Neural cell (in vitro differentiated cells): ENCODE data around the gene CES5A. TPM values are rescaled to one million over a fixed set of nuclear protein-coding genes. Genes with fewer than 3 reads are reported as not detected.

ENCODE experiments used
- H2AFZ ChIP-seq: fragments of 200-600, 300-800 bp; sonication (generic), shearing (Covaris generic); 2 replicates; pipeline ENCODE4 v1.6.0; 2014; ENCODE audit warnings: low read depth, mild to moderate bottlenecking, antibody characterized with exemption, low read length, moderate library complexity
- H3F3A ChIP-seq: fragments of 200-600 bp; shearing (Covaris generic); 2 replicates; pipeline ENCODE4 v1.6.1; 2016; ENCODE audit warnings: mild to moderate bottlenecking, moderate library complexity, mixed read lengths, antibody characterized with exemption, low read length; ENCODE audit not compliant: insufficient read depth, poor library complexity, severe bottlenecking
- H3K27ac ChIP-seq: fragments of 200-600, 300-800 bp; sonication (generic), shearing (Covaris generic); 2 replicates; pipeline ENCODE4 v1.5.1; 2014; ENCODE audit warnings: mild to moderate bottlenecking, low read length, moderate library complexity
- H3K27me3 ChIP-seq: fragments of 300-800, 200-600 bp; sonication (generic), shearing (Covaris generic); 2 replicates; pipeline ENCODE4 v1.6.0; 2014; ENCODE audit warnings: mild to moderate bottlenecking, low read depth, low read length, moderate library complexity; ENCODE audit not compliant: insufficient read depth
- H3K36me3 ChIP-seq: fragments of 300-800, 200-600 bp; sonication (generic), shearing (Covaris generic); 2 replicates; pipeline ENCODE4 v1.5.1; 2014; ENCODE audit warnings: mild to moderate bottlenecking, antibody characterized with exemption, low read length, moderate library complexity; ENCODE audit not compliant: insufficient read depth
- H3K4me2 ChIP-seq: fragments of 300-800, 200-600 bp; sonication (generic), shearing (Covaris generic); 2 replicates; pipeline ENCODE4 v1.6.0; 2014; ENCODE audit warnings: mild to moderate bottlenecking, low read length
- H3K4me3 ChIP-seq: fragments of 300-800, 200-600 bp; sonication (generic), shearing (Covaris generic); 2 replicates; pipeline ENCODE4 v1.5.1; 2014; ENCODE audit warnings: mild to moderate bottlenecking, low read length, moderate library complexity
- H3K79me2 ChIP-seq: fragments of 200-600 bp; shearing (Covaris generic); replicated peaks from 2 replicates; pipeline ENCODE4 v1.6.0; 2014; ENCODE audit warnings: mild to moderate bottlenecking, low read length, moderate library complexity; ENCODE audit not compliant: insufficient read depth
- H3K9ac ChIP-seq: fragments of 300-800, 200-600 bp; sonication (generic), shearing (Covaris generic); 2 replicates; pipeline ENCODE4 v1.6.1; 2016; ENCODE audit warnings: mild to moderate bottlenecking, low read length, mixed read lengths
- H3K9me2 ChIP-seq: fragments of 200-600 bp; shearing (Covaris generic); 2 replicates; pipeline ENCODE4 v1.6.1; 2016; ENCODE audit warnings: mild to moderate bottlenecking, low read length, mixed read lengths; ENCODE audit not compliant: insufficient read depth
- H3K9me3 ChIP-seq: fragments of 200-600, 300-800 bp; sonication (generic), shearing (Covaris generic); 2 replicates; pipeline ENCODE4 v1.6.1; 2016; ENCODE audit warnings: mild to moderate bottlenecking, mixed run types, low read length, moderate library complexity, mixed read lengths
- H4K20me1 ChIP-seq: fragments of 200-600 bp; shearing (Covaris generic); 2 replicates; pipeline ENCODE4 v1.6.1; 2016; ENCODE audit warnings: mild to moderate bottlenecking, mixed run types; ENCODE audit not compliant: insufficient read depth
- EP300 ChIP-seq: fragments of 450-650 bp; conservative IDR thresholded peaks from 2 replicates; pipeline ENCODE4 v1.6.1; 2014; ENCODE audit warnings: antibody characterized with exemption, mild to moderate bottlenecking, moderate library complexity; ENCODE audit not compliant: poor library complexity, severe bottlenecking
- EZH2 ChIP-seq: fragments of 200-600, 300-800 bp; shearing (Covaris generic), sonication (generic); IDR thresholded peaks from 2 replicates; pipeline ENCODE4 v1.6.1; 2014; ENCODE audit warnings: antibody characterized with exemption, low read length, borderline replicate concordance, mild to moderate bottlenecking; ENCODE audit not compliant: insufficient read depth, poor library complexity, severe bottlenecking
- MXI1 ChIP-seq: fragments of 450-650 bp; conservative IDR thresholded peaks from 2 replicates; pipeline ENCODE4 v1.6.1; 2014; ENCODE audit warnings: antibody characterized with exemption, mild to moderate bottlenecking; ENCODE audit not compliant: poor library complexity, severe bottlenecking
- POLR2AphosphoS5 ChIP-seq: IDR thresholded peaks from 2 replicates; pipeline ENCODE4 v1.6.1; 2012
- RAD21 ChIP-seq: fragments of 450-650 bp; conservative IDR thresholded peaks from 2 replicates; pipeline ENCODE4 v1.6.1; 2014; ENCODE audit warnings: antibody characterized with exemption, mild to moderate bottlenecking, moderate library complexity
- SMC3 ChIP-seq: fragments of 450-650 bp; conservative IDR thresholded peaks from 2 replicates; pipeline ENCODE4 v1.6.1; 2014; ENCODE audit warnings: antibody characterized with exemption, mild to moderate bottlenecking, moderate library complexity; ENCODE audit not compliant: poor library complexity
- TAF1 ChIP-seq: IDR thresholded peaks from 2 replicates; pipeline ENCODE4 v1.6.1; 2012; ENCODE audit warnings: low read depth
- polyA minus RNA-seq: library from RNA; depleted of rRNA, polyadenylated mRNA; stranded (reverse); fragments of >200 nt; gene quantifications from 2 replicates; pipeline ENCODE4 v1.2.3, GENCODE V29; 2014
- polyA plus RNA-seq: library from polyadenylated mRNA; depleted of rRNA; stranded (reverse); fragments of >200 nt; gene quantifications from 2 replicates; pipeline ENCODE4 v1.2.3, GENCODE V29; 2014
- TF ChIP-seq, protein P1 (sequence below): fragments of 450-650 bp; IDR thresholded peaks from 2 replicates; pipeline ENCODE4 v1.5.1; 2014; ENCODE audit warnings: antibody characterized with exemption, mild to moderate bottlenecking, moderate library complexity; ENCODE audit not compliant: poor library complexity, severe bottlenecking
- TF ChIP-seq, protein P2 (sequence below): IDR thresholded peaks from 2 replicates; pipeline ENCODE4 v1.6.1; 2012; ENCODE audit warnings: borderline replicate concordance

CES5A gene, protein sequence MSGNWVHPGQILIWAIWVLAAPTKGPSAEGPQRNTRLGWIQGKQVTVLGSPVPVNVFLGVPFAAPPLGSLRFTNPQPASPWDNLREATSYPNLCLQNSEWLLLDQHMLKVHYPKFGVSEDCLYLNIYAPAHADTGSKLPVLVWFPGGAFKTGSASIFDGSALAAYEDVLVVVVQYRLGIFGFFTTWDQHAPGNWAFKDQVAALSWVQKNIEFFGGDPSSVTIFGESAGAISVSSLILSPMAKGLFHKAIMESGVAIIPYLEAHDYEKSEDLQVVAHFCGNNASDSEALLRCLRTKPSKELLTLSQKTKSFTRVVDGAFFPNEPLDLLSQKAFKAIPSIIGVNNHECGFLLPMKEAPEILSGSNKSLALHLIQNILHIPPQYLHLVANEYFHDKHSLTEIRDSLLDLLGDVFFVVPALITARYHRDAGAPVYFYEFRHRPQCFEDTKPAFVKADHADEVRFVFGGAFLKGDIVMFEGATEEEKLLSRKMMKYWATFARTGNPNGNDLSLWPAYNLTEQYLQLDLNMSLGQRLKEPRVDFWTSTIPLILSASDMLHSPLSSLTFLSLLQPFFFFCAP
- polyA plus RNA-seq (0.27 and 0.62 TPM in 2 replicates), polyA minus RNA-seq (0.97 TPM in 1 of 2 replicates, not detected in the other)

DNA sequence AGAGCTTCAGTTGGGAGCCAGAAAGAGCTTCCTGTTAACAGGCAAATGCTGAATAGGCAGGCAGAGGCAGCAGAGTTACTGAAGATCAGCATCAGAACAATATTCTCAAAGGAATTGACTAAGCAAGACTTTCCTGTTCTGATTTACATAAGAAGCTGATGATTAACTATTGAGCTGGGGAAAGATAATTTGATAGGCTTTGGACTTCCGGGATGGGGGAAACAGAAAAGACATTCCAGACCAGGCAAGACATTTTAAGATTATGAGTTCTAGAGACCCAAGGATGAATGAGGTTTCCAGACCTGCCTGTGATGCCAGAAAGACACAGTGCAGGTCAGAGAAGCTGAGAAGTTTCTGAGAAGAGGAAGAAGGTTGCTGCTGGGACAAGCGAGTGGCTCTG is at the start of gene CES5A:
TSS of gene CES5A (minus strand) at position 101 of the 400 bp plus-strand sequence. CDS start 152 bp downstream, outside the sequence.
- no peak within 1 kb of the TSS for H2AFZ ChIP-seq
- no peak within 1 kb of the TSS for H3K27ac ChIP-seq
- no peaks in the 10 kb centered on the region for H4K20me1 ChIP-seq
- no peak within 1 kb of the TSS for H3K4me3 ChIP-seq
- H3K4me2 ChIP-seq: no peak within 1 kb of the TSS
- no peaks in the 10 kb centered on the region for H3K9me2 ChIP-seq
- no peaks in the 10 kb centered on the region for H3F3A ChIP-seq
- H3K9me3 ChIP-seq: no peaks in the 10 kb centered on the region
- H3K79me2 ChIP-seq: no peaks in the 10 kb centered on the region
- TF ChIP-seq SMC3 (no peak), POLR2AphosphoS5 (no peak), TAF1 (no peak), EP300 (no peak), MXI1 (no peak), EZH2 (no peak), RAD21 (no peak)
- TF ChIP-seq, protein P1, sequence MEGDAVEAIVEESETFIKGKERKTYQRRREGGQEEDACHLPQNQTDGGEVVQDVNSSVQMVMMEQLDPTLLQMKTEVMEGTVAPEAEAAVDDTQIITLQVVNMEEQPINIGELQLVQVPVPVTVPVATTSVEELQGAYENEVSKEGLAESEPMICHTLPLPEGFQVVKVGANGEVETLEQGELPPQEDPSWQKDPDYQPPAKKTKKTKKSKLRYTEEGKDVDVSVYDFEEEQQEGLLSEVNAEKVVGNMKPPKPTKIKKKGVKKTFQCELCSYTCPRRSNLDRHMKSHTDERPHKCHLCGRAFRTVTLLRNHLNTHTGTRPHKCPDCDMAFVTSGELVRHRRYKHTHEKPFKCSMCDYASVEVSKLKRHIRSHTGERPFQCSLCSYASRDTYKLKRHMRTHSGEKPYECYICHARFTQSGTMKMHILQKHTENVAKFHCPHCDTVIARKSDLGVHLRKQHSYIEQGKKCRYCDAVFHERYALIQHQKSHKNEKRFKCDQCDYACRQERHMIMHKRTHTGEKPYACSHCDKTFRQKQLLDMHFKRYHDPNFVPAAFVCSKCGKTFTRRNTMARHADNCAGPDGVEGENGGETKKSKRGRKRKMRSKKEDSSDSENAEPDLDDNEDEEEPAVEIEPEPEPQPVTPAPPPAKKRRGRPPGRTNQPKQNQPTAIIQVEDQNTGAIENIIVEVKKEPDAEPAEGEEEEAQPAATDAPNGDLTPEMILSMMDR: no peak
- TF ChIP-seq, protein P2, sequence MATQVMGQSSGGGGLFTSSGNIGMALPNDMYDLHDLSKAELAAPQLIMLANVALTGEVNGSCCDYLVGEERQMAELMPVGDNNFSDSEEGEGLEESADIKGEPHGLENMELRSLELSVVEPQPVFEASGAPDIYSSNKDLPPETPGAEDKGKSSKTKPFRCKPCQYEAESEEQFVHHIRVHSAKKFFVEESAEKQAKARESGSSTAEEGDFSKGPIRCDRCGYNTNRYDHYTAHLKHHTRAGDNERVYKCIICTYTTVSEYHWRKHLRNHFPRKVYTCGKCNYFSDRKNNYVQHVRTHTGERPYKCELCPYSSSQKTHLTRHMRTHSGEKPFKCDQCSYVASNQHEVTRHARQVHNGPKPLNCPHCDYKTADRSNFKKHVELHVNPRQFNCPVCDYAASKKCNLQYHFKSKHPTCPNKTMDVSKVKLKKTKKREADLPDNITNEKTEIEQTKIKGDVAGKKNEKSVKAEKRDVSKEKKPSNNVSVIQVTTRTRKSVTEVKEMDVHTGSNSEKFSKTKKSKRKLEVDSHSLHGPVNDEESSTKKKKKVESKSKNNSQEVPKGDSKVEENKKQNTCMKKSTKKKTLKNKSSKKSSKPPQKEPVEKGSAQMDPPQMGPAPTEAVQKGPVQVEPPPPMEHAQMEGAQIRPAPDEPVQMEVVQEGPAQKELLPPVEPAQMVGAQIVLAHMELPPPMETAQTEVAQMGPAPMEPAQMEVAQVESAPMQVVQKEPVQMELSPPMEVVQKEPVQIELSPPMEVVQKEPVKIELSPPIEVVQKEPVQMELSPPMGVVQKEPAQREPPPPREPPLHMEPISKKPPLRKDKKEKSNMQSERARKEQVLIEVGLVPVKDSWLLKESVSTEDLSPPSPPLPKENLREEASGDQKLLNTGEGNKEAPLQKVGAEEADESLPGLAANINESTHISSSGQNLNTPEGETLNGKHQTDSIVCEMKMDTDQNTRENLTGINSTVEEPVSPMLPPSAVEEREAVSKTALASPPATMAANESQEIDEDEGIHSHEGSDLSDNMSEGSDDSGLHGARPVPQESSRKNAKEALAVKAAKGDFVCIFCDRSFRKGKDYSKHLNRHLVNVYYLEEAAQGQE: no peak
- H3K36me3 ChIP-seq: no peaks in the 10 kb centered on the region
- no peaks in the 10 kb centered on the region for H3K27me3 ChIP-seq
- no peak within 1 kb of the TSS for H3K9ac ChIP-seq

DNA sequence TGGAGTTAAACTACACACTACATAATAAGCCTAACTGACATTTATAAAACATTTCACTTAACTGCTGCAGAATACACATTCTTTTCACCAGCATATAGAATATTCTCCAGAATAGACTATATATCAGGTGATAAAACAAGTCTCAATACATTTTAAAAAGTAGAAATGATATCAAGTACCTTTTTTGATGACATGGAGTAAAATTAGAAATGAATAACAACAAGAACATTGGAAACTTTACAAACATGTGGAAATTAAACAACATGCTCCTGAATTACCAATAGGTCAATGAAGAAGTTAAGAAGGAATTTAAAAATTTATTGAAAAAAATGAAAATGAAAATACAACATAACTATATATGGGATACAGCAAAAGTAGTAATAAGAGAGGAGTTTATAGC is 47.5 kb upstream of the CES5A start:
- Histone ChIP-seq H3K9ac (no peak overlapping the region), H3K4me2 (no peak overlapping the region), H3K79me2 (no peaks in the 10 kb centered on the region), H3K36me3 (no peaks in the 10 kb centered on the region), H3K4me3 (no peak overlapping the region), H3F3A (no peaks in the 10 kb centered on the region), H3K27ac (no peak overlapping the region), H2AFZ (no peak overlapping the region), H3K9me3 (no peaks in the 10 kb centered on the region), H4K20me1 (no peaks in the 10 kb centered on the region), H3K9me2 (no peaks in the 10 kb centered on the region), H3K27me3 (no peaks in the 10 kb centered on the region)
- TF ChIP-seq, protein P2: no peak
